HepG2 (cell line): ENCODE measurements around the gene INPP4B.

Experiments
- ATF7 ChIP-seq, 2 experiments: fragments of 450-650 bp in 1 of 2; sonication (generic) in 1 of 2; formaldehyde crosslinking in 1 of 2; IDR thresholded peaks; 2 replicates each; pipeline versions ENCODE4 v1.4.0 to v1.6.1; 2016 to 2020; ENCODE audit warnings: antibody characterized with exemption in 1 of 2, mild to moderate bottlenecking in 1 of 2, missing genetic modification reagents in 1 of 2
- IRF9 ChIP-seq: sonication (generic); formaldehyde crosslinking; IDR thresholded peaks from 2 replicates; pipeline ENCODE4 v1.8.0; 2022; ENCODE audit warnings: missing genetic modification reagents, mild to moderate bottlenecking, borderline replicate concordance
- JUN ChIP-seq: sonication (generic); formaldehyde crosslinking; IDR thresholded peaks from 2 replicates; pipeline ENCODE4 v1.4.0; 2020; ENCODE audit warnings: mild to moderate bottlenecking, missing genetic modification reagents
- LCORL ChIP-seq, 2 experiments: fragments of 450-650 bp in 1 of 2; sonication (generic) in 1 of 2; formaldehyde crosslinking in 1 of 2; IDR thresholded peaks; 2 replicates each; pipeline versions ENCODE4 v1.5.0 to v1.6.1; 2017 to 2020; ENCODE audit warnings: antibody characterized with exemption in 1 of 2, missing genetic modification reagents in 1 of 2
- MAFK ChIP-seq, 2 experiments: IDR thresholded peaks in 1 of 2; conservative IDR thresholded peaks in 1 of 2; 2 replicates each; pipeline ENCODE4 v1.6.1; 2011; ENCODE audit warnings: improper control_type of control experiment in 2 of 2, low read length in 2 of 2
- NR2F2 ChIP-seq: IDR thresholded peaks from 2 replicates; pipeline ENCODE4 v1.6.1; 2012; ENCODE audit warnings: low read depth, inconsistent platforms, borderline replicate concordance
- POLR2A ChIP-seq, 2 experiments: IDR thresholded peaks; 2 replicates each; pipeline ENCODE4 v1.6.1; 2011; ENCODE audit warnings: low read depth in 2 of 2, low read length in 2 of 2, mild to moderate bottlenecking in 1 of 2, moderate library complexity in 1 of 2; ENCODE audit not compliant: insufficient read depth in 1 of 2
- RELA ChIP-seq: sonication (generic); formaldehyde crosslinking; IDR thresholded peaks from 2 replicates; pipeline ENCODE4 v1.4.0; 2020; ENCODE audit warnings: missing genetic modification reagents
- SMARCC2 ChIP-seq: fragments of 450-650 bp; IDR thresholded peaks from 2 replicates; pipeline ENCODE4 v1.6.1; 2017; ENCODE audit warnings: antibody characterized with exemption, mild to moderate bottlenecking
- SMC3 ChIP-seq: IDR thresholded peaks from 2 replicates; pipeline ENCODE4 v1.6.1; 2011; ENCODE audit warnings: low read length, improper control_type of control experiment
- ZFP36L2 ChIP-seq: sonication (generic); formaldehyde crosslinking; IDR thresholded peaks from 2 replicates; pipeline ENCODE4 v1.4.0; 2020; ENCODE audit warnings: missing genetic modification reagents

DNA sequence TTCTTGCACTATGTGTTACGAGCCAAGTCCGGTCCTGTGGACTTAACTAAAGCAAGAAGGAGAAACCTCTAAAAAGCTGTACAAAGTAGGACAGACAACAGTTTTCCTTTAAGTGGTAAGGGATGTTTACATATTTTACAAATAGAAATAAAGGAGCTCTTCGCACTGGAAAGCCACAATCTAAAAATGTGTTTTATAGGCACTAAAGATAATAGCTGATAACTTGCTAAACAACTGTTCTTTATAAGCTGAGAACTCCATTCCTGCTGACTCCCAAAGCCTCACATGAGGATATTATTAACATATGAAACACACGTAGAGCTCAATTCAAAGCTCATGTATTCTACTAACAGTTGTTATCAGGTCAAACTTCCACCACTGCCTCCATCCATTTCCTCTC, 519.9 kb downstream of the INPP4B start:
- TF ChIP-seq ATF7 (IDR thresholded peaks at IDR 0.05) (no peak), ATF7 (CRISPR knock-in tag; IDR thresholded peaks at IDR 0.05) (no peak), MAFK (conservative IDR thresholded peaks at IDR 0.05 in 1 of 2, IDR thresholded peaks at IDR 0.05 in 1 of 2; ENCODE audit: low read length in 2 of 2) (no peak), SMARCC2 (no peak), JUN (no peak), LCORL (IDR thresholded peaks at IDR 0.05) (no peak), LCORL (CRISPR knock-in tag; IDR thresholded peaks at IDR 0.05) (no peak), NR2F2 (no peak), SMC3 (no peak), POLR2A (IDR thresholded peaks at IDR 0.05; ENCODE audit: insufficient read depth in 1 of 2, low read depth in 2 of 2, low read length in 2 of 2) (no peak), ZFP36L2 (CRISPR knock-in tag) (no peak), RELA (CRISPR knock-in tag) (no peak), IRF9 (CRISPR knock-in tag) (no peak)
